GM12891 (cell line): ENCODE measurements around the gene NINJ1.
"Not testable (repeated sequence)": the region's sequence is repeated elsewhere in the genome, so short reads cannot be mapped to it uniquely, and the experiment has no call there.

Experiments used
- DNase-seq: peaks from one replicate; pipeline ENCODE4 v3.0.0; 2011; ENCODE audit warnings: low spot score; ENCODE audit not compliant: insufficient read length
- FAIRE-seq: peaks from 2 replicates; lab custom pipeline; 2011; peaks lifted over from hg19 to GRCh38; lab: Jason Lieb, UNC
- PAX5 ChIP-seq: IDR thresholded peaks from 2 replicates; pipeline ENCODE4 v1.6.1; 2011; ENCODE audit warnings: low read length, moderate library complexity, mild to moderate bottlenecking; ENCODE audit not compliant: insufficient read depth, severe bottlenecking
- POLR2A ChIP-seq: IDR thresholded peaks from 2 replicates; pipeline ENCODE4 v1.6.1; 2011; ENCODE audit warnings: low read depth, low read length, control low read depth
- POLR2AphosphoS5 ChIP-seq: IDR thresholded peaks from 2 replicates; pipeline ENCODE4 v1.6.1; 2011; ENCODE audit warnings: low read depth, low read length, control low read depth
- POU2F2 ChIP-seq: IDR thresholded peaks from 2 replicates; pipeline ENCODE4 v1.6.1; 2011; ENCODE audit warnings: low read depth, mild to moderate bottlenecking, control low read depth, low read length, moderate library complexity
- SPI1 ChIP-seq: IDR thresholded peaks from 2 replicates; pipeline ENCODE4 v1.6.1; 2011; ENCODE audit warnings: low read depth, low read length, control low read depth
- TAF1 ChIP-seq: IDR thresholded peaks from 2 replicates; pipeline ENCODE4 v1.6.1; 2011; ENCODE audit warnings: low read depth, low read length, control low read depth

Gene NINJ1

GRCh38 chr9:93159601-93160471, 25.8 kb upstream of the NINJ1 start:
- DNase-seq (peak; percentile 81), FAIRE-seq (peak; percentile 90)

GRCh38 chr9:93156475-93157008, 22.5 kb upstream of the NINJ1 start:
- TF ChIP-seq POU2F2: 0 out of 2 replicates have a peak, but pooled peaks have one; percentile 28
- TF ChIP-seq POLR2AphosphoS5: no peak
- no peak for TF ChIP-seq TAF1
- TF ChIP-seq SPI1: peak; percentile 58
- TF ChIP-seq PAX5: no peak
- peak; percentile 43 for FAIRE-seq
- DNase-seq: no peak

More at GRCh38 chr9:93159601-93160471, 25.8 kb upstream of the NINJ1 start:
- TF ChIP-seq TAF1: no peak

GRCh38 chr9:93155716-93156474, 21.8 kb upstream of the NINJ1 start:
- DNase-seq: no peak
- TF ChIP-seq SPI1: no peak
- no peak for TF ChIP-seq POLR2AphosphoS5
- TF ChIP-seq PAX5: no peak
- TF ChIP-seq POLR2A: no peak
- TF ChIP-seq POU2F2: no peak
- TF ChIP-seq TAF1: no peak
- FAIRE-seq: no peak

- TF ChIP-seq TAF1 (no peak), POLR2A (no peak), POU2F2 (no peak), POLR2AphosphoS5 (no peak), SPI1 (no peak), PAX5 (no peak)
- FAIRE-seq: no peak
- no peak for DNase-seq
Measured at GRCh38 chr9:93154293-93154903, 20.3 kb upstream of the NINJ1 start.

- DNase-seq (no peak), FAIRE-seq (no peak)
- no peak for TF ChIP-seq POLR2A
- TF ChIP-seq TAF1: no peak
- no peak for TF ChIP-seq SPI1
- no peak for TF ChIP-seq PAX5
- no peak for TF ChIP-seq POLR2AphosphoS5
- no peak for TF ChIP-seq POU2F2
Measured at GRCh38 chr9:93151097-93151784, 17.2 kb upstream of the NINJ1 start.

- FAIRE-seq (no peak), DNase-seq (no peak)
- TF ChIP-seq POU2F2: no peak
Measured at GRCh38 chr9:93149361-93149760, 15.3 kb upstream of the NINJ1 start.

GRCh38 chr9:93148721-93149120, 14.7 kb upstream of the NINJ1 start:
- DNase-seq: no peak
- no peak for FAIRE-seq
- TF ChIP-seq PAX5 (no peak), POLR2A (no peak)

GRCh38 chr9:93147632-93148031, 13.6 kb upstream of the NINJ1 start:
- DNase-seq (no peak), FAIRE-seq (peak; percentile 13)
- TF ChIP-seq TAF1 (no peak), POLR2A (no peak), PAX5 (no peak)

- DNase-seq, FAIRE-seq: not testable (repeated sequence)
Measured at GRCh38 chr9:93146696-93147095, 12.6 kb upstream of the NINJ1 start.
